Esophagus muscularis mucosa (tissue), 4 donors: ENCODE results near the gene PCBP3. TPM values are rescaled to one million over a fixed set of nuclear protein-coding genes. Genes with fewer than 3 reads are reported as not detected.

Experiments
- DNase-seq: peaks from one replicate; pipeline ENCODE4 v3.0.0-alpha.2; 2017; ENCODE audit errors: extremely low spot score
- H3K27ac ChIP-seq, 4 donors: fragments of 200-600 bp; sonication (generic); replicated peaks in 1 of 4; 1 replicate in 3 of 4; 2 replicates in 1 of 4; pipeline ENCODE4 v1.5.1; 2016 to 2019; ENCODE audit warnings: mild to moderate bottlenecking in 1 of 4
- H3K27me3 ChIP-seq, 4 donors: fragments of 200-600 bp; sonication (generic); one replicate each; pipeline versions ENCODE4 v1.5.1 to v1.6.0; 2016 to 2019
- H3K36me3 ChIP-seq, 4 donors: fragments of 200-600 bp; sonication (generic); one replicate each; pipeline ENCODE4 v1.5.1; 2016 to 2019
- H3K4me1 ChIP-seq, 4 donors: fragments of 200-600 bp; sonication (generic); one replicate each; pipeline ENCODE4 v1.5.1; 2016 to 2019
- H3K4me3 ChIP-seq, 4 donors: fragments of 200-600 bp; sonication (generic); 1 replicate in 2 of 4; 2 replicates in 2 of 4; pipeline ENCODE4 v1.5.1; 2016 to 2019; ENCODE audit warnings: mild to moderate bottlenecking in 4 of 4, moderate library complexity in 1 of 4
- H3K9me3 ChIP-seq, 4 donors: fragments of 200-600 bp; sonication (generic); 1 replicate in 3 of 4; 2 replicates in 1 of 4; pipeline ENCODE4 v1.5.1; 2016 to 2019
- EP300 ChIP-seq: sonication (generic); formaldehyde crosslinking; IDR thresholded peaks from one replicate; pipeline ENCODE4 v1.6.1; 2017; ENCODE audit warnings: antibody characterized with exemption
- POLR2A ChIP-seq: fragments of 450-650 bp; IDR thresholded peaks from one replicate; pipeline ENCODE4 v1.6.1; 2017; ENCODE audit warnings: antibody characterized with exemption, moderate library complexity, mild to moderate bottlenecking, low read depth
- POLR2AphosphoS5 ChIP-seq, 2 donors: sonication (generic); formaldehyde crosslinking; IDR thresholded peaks; one replicate each; pipeline ENCODE4 v1.6.1; 2017; ENCODE audit warnings: antibody characterized with exemption in 2 of 2
- WGBS: methylation state at CpG from one replicate; pipeline ENCODE4 v1.1.5; 2018; 5-methylcytosine and 5-hydroxymethylcytosine counted together
- intact Hi-C: fragments of 100-400 bp; cut with DNase I; formaldehyde crosslinking; loops from one replicate; pipeline ENCODE4 v1.15.1; 2023
- total RNA-seq, 4 donors: library from RNA; depleted of rRNA; stranded (reverse); fragments of >200 nt; gene quantifications; one replicate each; pipeline versions ENCODE4 v1.1.0 to v1.2.1, GENCODE V29; 2016
- TF ChIP-seq, protein P1 (sequence below), 3 experiments: fragments of 200-600 bp in 2 of 3; fragments of 450-650 bp in 1 of 3; sonication (generic) in 2 of 3; IDR thresholded peaks; one replicate each; pipeline ENCODE4 v1.5.1; 2017 to 2019; ENCODE audit warnings: antibody characterized with exemption in 3 of 3, mild to moderate bottlenecking in 2 of 3, moderate library complexity in 1 of 3

Gene PCBP3
- total RNA-seq, 4 donors from 2014 or later: 7.5 to 9.2 (median 8.1) TPM

DNA sequence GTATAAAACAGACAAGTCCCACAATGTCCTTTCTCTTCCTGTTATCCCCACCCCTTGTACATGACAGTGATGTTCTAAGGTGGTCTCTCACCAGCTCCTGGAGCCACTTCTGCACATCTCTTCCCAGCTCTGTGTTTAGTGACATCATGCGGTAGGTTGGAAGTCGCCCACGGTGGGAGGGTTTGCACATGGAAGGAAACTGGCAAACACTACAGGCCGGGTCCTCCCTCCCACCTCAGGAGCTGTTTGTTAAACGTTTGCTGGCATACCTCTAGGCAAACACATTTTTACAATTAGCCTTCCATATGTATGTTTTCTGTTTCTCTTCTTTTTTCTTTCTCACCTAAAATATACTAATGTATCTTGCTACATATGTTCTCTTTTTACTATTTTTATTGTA is 107.4 kb downstream of the PCBP3 start:
- H3K4me1 ChIP-seq: peaks cover 0 to 14% (median 11%) of the 10 kb centered on the region in 4 donors
- H3K4me3 ChIP-seq: no peak overlapping the region
- no peak overlapping the region for H3K27ac ChIP-seq
- no peaks in the 10 kb centered on the region for H3K27me3 ChIP-seq
- peaks cover 0 to 7% (median 0%) of the 10 kb centered on the region in 4 donors for H3K9me3 ChIP-seq
- no peak for TF ChIP-seq EP300
- TF ChIP-seq, protein P1, sequence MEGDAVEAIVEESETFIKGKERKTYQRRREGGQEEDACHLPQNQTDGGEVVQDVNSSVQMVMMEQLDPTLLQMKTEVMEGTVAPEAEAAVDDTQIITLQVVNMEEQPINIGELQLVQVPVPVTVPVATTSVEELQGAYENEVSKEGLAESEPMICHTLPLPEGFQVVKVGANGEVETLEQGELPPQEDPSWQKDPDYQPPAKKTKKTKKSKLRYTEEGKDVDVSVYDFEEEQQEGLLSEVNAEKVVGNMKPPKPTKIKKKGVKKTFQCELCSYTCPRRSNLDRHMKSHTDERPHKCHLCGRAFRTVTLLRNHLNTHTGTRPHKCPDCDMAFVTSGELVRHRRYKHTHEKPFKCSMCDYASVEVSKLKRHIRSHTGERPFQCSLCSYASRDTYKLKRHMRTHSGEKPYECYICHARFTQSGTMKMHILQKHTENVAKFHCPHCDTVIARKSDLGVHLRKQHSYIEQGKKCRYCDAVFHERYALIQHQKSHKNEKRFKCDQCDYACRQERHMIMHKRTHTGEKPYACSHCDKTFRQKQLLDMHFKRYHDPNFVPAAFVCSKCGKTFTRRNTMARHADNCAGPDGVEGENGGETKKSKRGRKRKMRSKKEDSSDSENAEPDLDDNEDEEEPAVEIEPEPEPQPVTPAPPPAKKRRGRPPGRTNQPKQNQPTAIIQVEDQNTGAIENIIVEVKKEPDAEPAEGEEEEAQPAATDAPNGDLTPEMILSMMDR (IDR thresholded peaks at IDR 0.05): no peak
- no peak for TF ChIP-seq POLR2AphosphoS5 (IDR thresholded peaks at IDR 0.05)
- TF ChIP-seq POLR2A: no peak
- H3K36me3 ChIP-seq: no peaks in the 10 kb centered on the region
- intact Hi-C loops: no loop called here
- WGBS: 76% methylated on average over 5 of the region's 5 CpGs
- DNase-seq: no peak

DNA sequence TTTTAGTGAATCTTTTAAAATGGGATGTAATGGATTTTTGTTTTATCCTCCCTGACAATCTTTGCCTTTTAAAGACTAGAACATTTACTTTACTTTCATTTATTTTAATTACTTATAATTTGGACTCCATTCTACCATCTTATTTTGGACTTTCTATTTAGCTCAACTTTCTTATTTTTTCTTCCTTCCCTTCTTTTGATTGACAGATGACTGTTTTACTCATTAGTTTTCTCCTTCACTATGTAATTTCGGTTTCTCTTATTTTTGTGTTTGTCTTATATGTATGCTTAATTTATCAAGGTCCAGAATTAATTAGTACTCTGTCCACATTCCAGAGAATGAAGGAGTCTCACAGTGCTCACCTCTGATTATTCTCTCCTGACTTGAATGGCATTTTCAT is 109.9 kb downstream of the PCBP3 start:
- TF ChIP-seq EP300 (no peak), POLR2A (no peak), POLR2AphosphoS5 (IDR thresholded peaks at IDR 0.05) (no peak)
- TF ChIP-seq, protein P1 (IDR thresholded peaks at IDR 0.05): no peak
- 100% methylated on average over 1 of the region's 1 CpG for WGBS

DNA sequence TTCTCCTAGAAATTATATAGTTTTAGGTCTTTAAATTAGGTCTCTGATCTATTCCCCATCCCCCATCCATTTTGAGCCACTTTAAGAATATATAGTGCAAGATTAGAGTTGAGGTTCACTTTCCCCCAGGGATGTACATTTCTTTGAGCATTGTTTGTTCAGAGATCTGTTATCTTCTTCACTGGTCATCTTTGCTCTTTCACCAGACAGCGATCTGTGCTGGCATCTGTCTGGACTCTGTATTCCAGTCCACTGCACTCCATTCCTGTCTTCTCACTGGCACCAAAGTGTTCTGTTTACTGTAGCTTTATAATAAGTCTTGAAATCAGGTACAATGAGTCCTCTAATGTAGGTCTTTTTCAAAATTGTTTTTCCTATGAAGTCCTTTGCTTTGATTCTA is 112.5 kb downstream of the PCBP3 start:
- peaks cover 0 to 9% (median 0%) of the 10 kb centered on the region in 4 donors for H3K9me3 ChIP-seq
- no peaks in the 10 kb centered on the region for H3K4me1 ChIP-seq
- intact Hi-C loops: no loop called here
- H3K4me3 ChIP-seq: no peak overlapping the region
- no peak for TF ChIP-seq POLR2AphosphoS5 (IDR thresholded peaks at IDR 0.05)
- no peak for TF ChIP-seq EP300
- TF ChIP-seq POLR2A: no peak
- TF ChIP-seq, protein P1 (IDR thresholded peaks at IDR 0.05): no peak
- DNase-seq: no peak
- H3K27me3 ChIP-seq: no peaks in the 10 kb centered on the region
- no peak overlapping the region for H3K27ac ChIP-seq
- H3K36me3 ChIP-seq: no peaks in the 10 kb centered on the region
- 97% methylated on average over 1 of the region's 1 CpG for WGBS

More for the DNA sequence above, 109.9 kb downstream of the PCBP3 start:
- no peak for DNase-seq
- intact Hi-C loops: no loop called here
- Histone ChIP-seq H3K27me3 (no peaks in the 10 kb centered on the region), H3K9me3 (peaks cover 0 to 9% (median 0%) of the 10 kb centered on the region in 4 donors), H3K27ac (no peak overlapping the region), H3K4me1 (peaks cover 0 to under 1% (median 0%) of the 10 kb centered on the region in 4 donors), H3K36me3 (no peaks in the 10 kb centered on the region), H3K4me3 (no peak overlapping the region)

DNA sequence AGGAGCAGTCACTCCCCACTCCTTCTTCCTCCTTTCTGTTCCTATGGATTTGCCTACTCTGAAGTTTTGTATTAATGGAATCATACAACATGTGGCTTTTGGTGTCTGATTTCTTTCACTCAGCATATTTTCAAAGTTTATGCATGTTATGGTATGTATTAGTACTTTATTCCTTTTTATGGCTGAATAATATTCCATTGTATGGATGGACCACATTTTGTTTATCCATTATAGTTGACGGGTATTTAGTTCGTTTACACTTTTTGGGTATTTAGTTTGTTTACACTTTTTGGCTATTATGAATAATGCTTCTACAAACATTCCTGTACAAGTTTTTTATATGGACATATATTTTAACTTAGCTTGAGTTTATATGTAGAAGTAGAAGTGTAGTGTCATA is 113.1 kb downstream of the PCBP3 start:
- Histone ChIP-seq H3K4me3 (no peak overlapping the region), H3K4me1 (no peaks in the 10 kb centered on the region), H3K9me3 (peaks cover 0 to 9% (median 0%) of the 10 kb centered on the region in 4 donors), H3K27ac (no peak overlapping the region), H3K27me3 (no peaks in the 10 kb centered on the region), H3K36me3 (no peaks in the 10 kb centered on the region)
- TF ChIP-seq EP300: no peak
- TF ChIP-seq POLR2A: no peak
- no peak for TF ChIP-seq POLR2AphosphoS5 (IDR thresholded peaks at IDR 0.05)
- TF ChIP-seq, protein P1 (IDR thresholded peaks at IDR 0.05): no peak
- intact Hi-C loops: no loop called here
- no peak for DNase-seq
- WGBS: 87% methylated on average over 2 of the region's 2 CpGs

DNA sequence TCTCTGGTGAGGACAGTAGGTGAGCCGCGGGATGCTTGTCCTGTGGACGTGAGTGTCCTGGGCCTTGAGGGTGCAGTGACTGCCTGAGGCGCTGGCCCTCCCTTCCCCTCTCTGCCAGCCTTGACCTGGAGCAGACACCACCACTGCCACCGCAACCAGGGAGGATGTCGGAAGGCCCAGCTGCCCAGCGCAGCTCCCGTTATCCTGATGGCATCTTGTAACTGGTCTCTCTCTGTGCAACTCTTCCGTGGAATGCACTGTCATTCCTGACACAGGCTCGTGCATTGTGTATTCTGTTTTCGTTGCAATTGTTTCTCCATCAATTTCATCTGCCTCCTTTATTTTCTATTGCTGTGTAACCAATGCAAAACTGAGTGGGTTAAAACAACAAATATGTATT is 118.2 kb downstream of the PCBP3 start:
- intact Hi-C loops: no loop called here
- Histone ChIP-seq H3K4me1 (no peaks in the 10 kb centered on the region), H3K9me3 (no peaks in the 10 kb centered on the region), H3K27ac (no peak overlapping the region), H3K36me3 (no peaks in the 10 kb centered on the region), H3K27me3 (no peaks in the 10 kb centered on the region), H3K4me3 (no peak overlapping the region)
- DNase-seq: no peak
- TF ChIP-seq EP300 (no peak), POLR2AphosphoS5 (IDR thresholded peaks at IDR 0.05) (no peak), POLR2A (no peak)
- TF ChIP-seq, protein P1 (IDR thresholded peaks at IDR 0.05): no peak
- WGBS: 93% methylated on average over 9 of the region's 11 CpGs
